ENCODE measurements around the gene CD300LF.

DNA sequence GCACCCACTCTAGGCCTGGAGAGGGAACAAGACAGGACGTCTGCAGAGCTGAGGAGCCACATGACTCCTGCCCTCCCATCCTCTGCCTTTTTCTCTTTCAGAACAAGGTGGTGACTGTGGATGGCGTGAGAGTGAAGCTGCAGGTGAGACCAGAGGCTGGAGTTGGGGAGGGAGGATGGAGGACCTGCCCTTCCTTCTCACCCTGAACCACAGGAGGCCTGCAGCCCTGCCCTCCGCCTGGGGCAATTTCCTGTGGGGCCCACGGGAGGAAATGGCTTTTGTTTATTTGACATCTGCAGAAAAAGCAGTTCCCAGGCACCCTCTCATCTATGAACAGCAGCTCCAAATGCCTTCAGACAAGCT lies 29.4 kb upstream of the CD300LF start:
- TF ChIP-seq CTCF (IDR thresholded peaks at IDR 0.05) (no peak), POLR2A (IDR thresholded peaks at IDR 0.05) (no peak), POLR2AphosphoS5 (IDR thresholded peaks at IDR 0.05) (no peak)
